ENCODE results near the gene TMEM123. TPM values are rescaled to one million over a fixed set of nuclear protein-coding genes. Genes with fewer than 3 reads are reported as not detected.

Gene TMEM123
- total RNA-seq, 1 donor, result 91.9 TPM

GRCh38 chr11:102368472-102368871 lies 84.1 kb downstream of the TMEM123 start:
- no peak overlapping the region for H3K4me2 ChIP-seq (ENCODE audit: insufficient read depth, low read length)
- H3K27ac ChIP-seq (ENCODE audit: low read depth, low read length), result no peak overlapping the region
- no peak overlapping the region for H2AFZ ChIP-seq (ENCODE audit: low read length)
- H3K79me2 ChIP-seq (ENCODE audit: insufficient read depth, low read length), result peaks cover 44% of the 10 kb centered on the region
- TF ChIP-seq, protein P1, sequence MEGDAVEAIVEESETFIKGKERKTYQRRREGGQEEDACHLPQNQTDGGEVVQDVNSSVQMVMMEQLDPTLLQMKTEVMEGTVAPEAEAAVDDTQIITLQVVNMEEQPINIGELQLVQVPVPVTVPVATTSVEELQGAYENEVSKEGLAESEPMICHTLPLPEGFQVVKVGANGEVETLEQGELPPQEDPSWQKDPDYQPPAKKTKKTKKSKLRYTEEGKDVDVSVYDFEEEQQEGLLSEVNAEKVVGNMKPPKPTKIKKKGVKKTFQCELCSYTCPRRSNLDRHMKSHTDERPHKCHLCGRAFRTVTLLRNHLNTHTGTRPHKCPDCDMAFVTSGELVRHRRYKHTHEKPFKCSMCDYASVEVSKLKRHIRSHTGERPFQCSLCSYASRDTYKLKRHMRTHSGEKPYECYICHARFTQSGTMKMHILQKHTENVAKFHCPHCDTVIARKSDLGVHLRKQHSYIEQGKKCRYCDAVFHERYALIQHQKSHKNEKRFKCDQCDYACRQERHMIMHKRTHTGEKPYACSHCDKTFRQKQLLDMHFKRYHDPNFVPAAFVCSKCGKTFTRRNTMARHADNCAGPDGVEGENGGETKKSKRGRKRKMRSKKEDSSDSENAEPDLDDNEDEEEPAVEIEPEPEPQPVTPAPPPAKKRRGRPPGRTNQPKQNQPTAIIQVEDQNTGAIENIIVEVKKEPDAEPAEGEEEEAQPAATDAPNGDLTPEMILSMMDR (IDR thresholded peaks at IDR 0.05; ENCODE audit: extremely low read depth, low read depth, low read length), result no peak
- no peaks in the 10 kb centered on the region for H3K4me1 ChIP-seq (ENCODE audit: insufficient read depth, low read length)
- H3K27me3 ChIP-seq (ENCODE audit: insufficient read depth, low read length), result no peaks in the 10 kb centered on the region
- H3K9me3 ChIP-seq (ENCODE audit: low read depth, low read length), result no peaks in the 10 kb centered on the region
- DNase-seq (ENCODE audit: insufficient read length, low spot score, missing footprints), result no peak
- H3K4me3 ChIP-seq (ENCODE audit: insufficient read depth, low read length), result no peak overlapping the region
- H3K36me3 ChIP-seq (ENCODE audit: insufficient read depth, low read length), result peaks cover 49% of the 10 kb centered on the region
- no peaks in the 10 kb centered on the region for H4K20me1 ChIP-seq (ENCODE audit: insufficient read depth, low read length)

GRCh38 chr11:102367364-102367763 lies 85.2 kb downstream of the TMEM123 start:
- Histone ChIP-seq H3K36me3 (ENCODE audit: insufficient read depth, low read length) (peaks cover 56% of the 10 kb centered on the region), H3K79me2 (ENCODE audit: insufficient read depth, low read length) (peaks cover 47% of the 10 kb centered on the region), H3K27me3 (ENCODE audit: insufficient read depth, low read length) (no peaks in the 10 kb centered on the region), H4K20me1 (ENCODE audit: insufficient read depth, low read length) (no peaks in the 10 kb centered on the region), H3K4me2 (ENCODE audit: insufficient read depth, low read length) (no peak overlapping the region), H2AFZ (ENCODE audit: low read length) (no peak overlapping the region), H3K4me3 (ENCODE audit: insufficient read depth, low read length) (no peak overlapping the region), H3K4me1 (ENCODE audit: insufficient read depth, low read length) (no peaks in the 10 kb centered on the region), H3K27ac (ENCODE audit: low read depth, low read length) (no peak overlapping the region), H3K9me3 (ENCODE audit: low read depth, low read length) (no peaks in the 10 kb centered on the region)
- DNase-seq (ENCODE audit: insufficient read length, low spot score, missing footprints), result no peak
- TF ChIP-seq, protein P1 (IDR thresholded peaks at IDR 0.05; ENCODE audit: extremely low read depth, low read depth, low read length), result peak; percentile 34

DNA sequence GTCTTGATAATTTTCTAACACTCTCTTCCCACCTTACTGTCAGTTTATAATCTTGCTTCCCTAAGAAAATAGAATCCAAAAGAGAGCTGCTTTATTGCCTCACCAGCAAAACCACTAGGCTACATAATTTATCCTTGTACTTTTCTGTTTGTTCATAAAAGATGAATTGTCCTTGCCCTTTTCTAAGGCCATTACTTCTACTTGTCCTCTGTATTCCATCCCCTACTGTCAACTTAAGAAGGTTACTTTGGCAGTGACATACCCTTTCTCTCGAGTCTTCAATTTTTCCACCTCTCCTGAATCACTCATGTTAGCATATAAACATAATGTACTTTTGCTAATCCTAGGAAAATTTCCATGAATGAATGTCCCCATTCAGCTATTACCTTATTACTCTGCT lies 87.6 kb downstream of the TMEM123 start:
- Histone ChIP-seq H4K20me1 (ENCODE audit: insufficient read depth, low read length) (peaks cover 7% of the 10 kb centered on the region), H3K4me2 (ENCODE audit: insufficient read depth, low read length) (no peak overlapping the region), H2AFZ (ENCODE audit: low read length) (no peak overlapping the region), H3K9me3 (ENCODE audit: low read depth, low read length) (no peaks in the 10 kb centered on the region), H3K4me3 (ENCODE audit: insufficient read depth, low read length) (no peak overlapping the region), H3K79me2 (ENCODE audit: insufficient read depth, low read length) (peaks cover 68% of the 10 kb centered on the region), H3K27me3 (ENCODE audit: insufficient read depth, low read length) (no peaks in the 10 kb centered on the region), H3K36me3 (ENCODE audit: insufficient read depth, low read length) (peaks cover 67% of the 10 kb centered on the region), H3K27ac (ENCODE audit: low read depth, low read length) (no peak overlapping the region), H3K4me1 (ENCODE audit: insufficient read depth, low read length) (no peaks in the 10 kb centered on the region)
- no peak for DNase-seq (ENCODE audit: insufficient read length, low spot score, missing footprints)
- TF ChIP-seq, protein P1 (IDR thresholded peaks at IDR 0.05; ENCODE audit: extremely low read depth, low read depth, low read length), result no peak

DNA sequence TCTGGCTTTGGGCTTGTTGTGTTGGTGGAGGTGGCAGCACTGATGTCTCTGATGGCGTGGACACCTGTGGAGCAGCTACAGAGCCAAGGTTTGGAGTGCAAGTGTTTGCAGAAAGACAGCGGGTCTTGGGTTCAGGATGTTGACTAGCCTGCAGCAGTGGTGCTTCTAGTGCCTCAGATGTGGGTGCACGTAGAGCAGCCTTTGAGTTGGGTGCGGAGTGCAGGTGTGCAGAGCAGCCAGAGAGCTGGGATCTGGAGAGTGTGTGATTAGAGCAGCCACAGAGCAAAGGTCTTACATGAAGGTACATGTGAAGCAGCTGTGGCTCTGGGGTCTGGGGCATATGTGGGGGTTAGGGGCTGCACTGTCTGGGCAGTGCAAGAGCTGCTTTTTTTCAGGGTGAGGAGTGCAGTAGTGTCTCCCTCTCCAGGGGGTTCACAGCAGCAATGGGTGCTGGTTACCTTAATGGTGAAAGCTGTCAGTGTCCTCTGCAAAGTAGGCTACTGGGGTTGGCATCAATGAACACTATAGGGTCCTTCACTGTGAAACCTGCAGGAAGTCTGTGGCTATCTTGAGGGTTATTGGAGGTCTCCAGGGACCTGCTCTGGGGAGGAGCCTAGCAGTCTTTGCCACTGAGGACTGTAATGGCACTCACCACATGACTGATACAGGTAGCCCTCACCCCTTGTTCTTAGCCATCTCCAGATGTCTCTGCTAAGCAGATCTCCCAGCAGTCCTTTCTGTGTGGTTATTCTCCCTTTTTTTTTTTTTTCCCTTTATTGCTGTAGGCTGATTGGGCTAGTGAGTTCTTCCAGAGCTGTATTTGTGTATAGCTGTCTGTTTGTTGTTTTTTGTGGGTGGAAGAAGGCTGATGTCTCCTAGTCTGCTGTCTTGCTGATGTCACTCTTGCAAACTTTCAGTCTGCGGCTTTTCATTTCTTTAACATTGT lies 91.2 kb downstream of the TMEM123 start:
- Histone ChIP-seq H3K4me3 (ENCODE audit: insufficient read depth, low read length) (no peak overlapping the region), H4K20me1 (ENCODE audit: insufficient read depth, low read length) (peaks cover 10% of the 10 kb centered on the region), H3K4me1 (ENCODE audit: insufficient read depth, low read length) (no peaks in the 10 kb centered on the region), H3K27ac (ENCODE audit: low read depth, low read length) (no peak overlapping the region), H3K27me3 (ENCODE audit: insufficient read depth, low read length) (no peaks in the 10 kb centered on the region), H3K79me2 (ENCODE audit: insufficient read depth, low read length) (peaks cover 76% of the 10 kb centered on the region), H3K4me2 (ENCODE audit: insufficient read depth, low read length) (no peak overlapping the region), H3K36me3 (ENCODE audit: insufficient read depth, low read length) (peaks cover 58% of the 10 kb centered on the region), H2AFZ (ENCODE audit: low read length) (no peak overlapping the region), H3K9me3 (ENCODE audit: low read depth, low read length) (no peaks in the 10 kb centered on the region)
- DNase-seq (ENCODE audit: insufficient read length, low spot score, missing footprints), result no peak
- TF ChIP-seq, protein P1 (IDR thresholded peaks at IDR 0.05; ENCODE audit: extremely low read depth, low read depth, low read length), result no peak

Measured in osteoblast (primary cell).